Measurements from ENCODE around the gene DLX1.

DNA sequence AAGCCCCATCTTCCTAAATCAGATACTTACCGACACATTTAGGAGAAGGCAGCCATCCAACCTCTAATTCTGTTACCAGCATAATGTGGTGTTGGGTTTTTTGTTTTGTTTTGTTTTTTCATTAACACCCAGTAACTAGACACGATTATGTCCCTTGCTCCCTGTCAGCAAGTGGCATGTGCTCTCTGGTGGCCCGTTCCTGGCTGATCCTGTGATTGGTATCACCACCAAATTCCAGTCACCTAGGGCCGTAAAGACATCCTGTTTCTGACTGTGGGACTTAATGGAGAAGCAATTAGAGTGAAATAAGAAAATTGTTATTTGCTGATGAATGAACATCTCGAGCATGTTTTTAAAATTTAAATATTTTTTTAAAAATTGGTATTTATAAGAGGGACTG lies 5.9 kb upstream of the DLX1 start:
- TF ChIP-seq POLR2A (conservative IDR thresholded peaks at IDR 0.05) (no peak), RBFOX2 (IDR thresholded peaks at IDR 0.05; ENCODE audit: low read depth, low read length) (no peak), ZNF583 (CRISPR knock-in tag; IDR thresholded peaks at IDR 0.05) (no peak), TAF1 (IDR thresholded peaks at IDR 0.05; ENCODE audit: control insufficient read depth, extremely low read depth, insufficient read depth, low read length, severe bottlenecking) (no peak), POLR2G (IDR thresholded peaks at IDR 0.05; ENCODE audit: low read depth, low read length) (no peak), ZBTB2 (IDR thresholded peaks at IDR 0.05) (no peak), PHB2 (IDR thresholded peaks at IDR 0.05; ENCODE audit: low read depth) (no peak)
- TF ChIP-seq, protein P1, sequence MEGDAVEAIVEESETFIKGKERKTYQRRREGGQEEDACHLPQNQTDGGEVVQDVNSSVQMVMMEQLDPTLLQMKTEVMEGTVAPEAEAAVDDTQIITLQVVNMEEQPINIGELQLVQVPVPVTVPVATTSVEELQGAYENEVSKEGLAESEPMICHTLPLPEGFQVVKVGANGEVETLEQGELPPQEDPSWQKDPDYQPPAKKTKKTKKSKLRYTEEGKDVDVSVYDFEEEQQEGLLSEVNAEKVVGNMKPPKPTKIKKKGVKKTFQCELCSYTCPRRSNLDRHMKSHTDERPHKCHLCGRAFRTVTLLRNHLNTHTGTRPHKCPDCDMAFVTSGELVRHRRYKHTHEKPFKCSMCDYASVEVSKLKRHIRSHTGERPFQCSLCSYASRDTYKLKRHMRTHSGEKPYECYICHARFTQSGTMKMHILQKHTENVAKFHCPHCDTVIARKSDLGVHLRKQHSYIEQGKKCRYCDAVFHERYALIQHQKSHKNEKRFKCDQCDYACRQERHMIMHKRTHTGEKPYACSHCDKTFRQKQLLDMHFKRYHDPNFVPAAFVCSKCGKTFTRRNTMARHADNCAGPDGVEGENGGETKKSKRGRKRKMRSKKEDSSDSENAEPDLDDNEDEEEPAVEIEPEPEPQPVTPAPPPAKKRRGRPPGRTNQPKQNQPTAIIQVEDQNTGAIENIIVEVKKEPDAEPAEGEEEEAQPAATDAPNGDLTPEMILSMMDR (IDR thresholded peaks at IDR 0.05 in 2 of 3, conservative IDR thresholded peaks at IDR 0.05 in 1 of 3; ENCODE audit: insufficient read depth in 2 of 3, low read depth in 1 of 3, low read length in 3 of 3), result no peak
- TF ChIP-seq, protein P2, sequence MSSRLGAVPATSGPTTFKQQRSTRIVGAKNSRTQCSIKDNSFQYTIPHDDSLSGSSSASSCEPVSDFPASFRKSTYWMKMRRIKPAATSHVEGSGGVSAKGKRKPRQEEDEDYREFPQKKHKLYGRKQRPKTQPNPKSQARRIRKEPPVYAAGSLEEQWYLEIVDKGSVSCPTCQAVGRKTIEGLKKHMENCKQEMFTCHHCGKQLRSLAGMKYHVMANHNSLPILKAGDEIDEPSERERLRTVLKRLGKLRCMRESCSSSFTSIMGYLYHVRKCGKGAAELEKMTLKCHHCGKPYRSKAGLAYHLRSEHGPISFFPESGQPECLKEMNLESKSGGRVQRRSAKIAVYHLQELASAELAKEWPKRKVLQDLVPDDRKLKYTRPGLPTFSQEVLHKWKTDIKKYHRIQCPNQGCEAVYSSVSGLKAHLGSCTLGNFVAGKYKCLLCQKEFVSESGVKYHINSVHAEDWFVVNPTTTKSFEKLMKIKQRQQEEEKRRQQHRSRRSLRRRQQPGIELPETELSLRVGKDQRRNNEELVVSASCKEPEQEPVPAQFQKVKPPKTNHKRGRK (tag; IDR thresholded peaks at IDR 0.05), result no peak

Data from K562 (cell line).